B cell (primary cell): ENCODE data around the gene KMT2C. TPM values are rescaled to one million over a fixed set of nuclear protein-coding genes. Genes with fewer than 3 reads are reported as not detected.

Experiments used
- ATAC-seq: fragments of 200-7000 bp; cut with Tn5 transposase; one replicate; pipeline ENCODE4 v1.10.0; 2021; ENCODE audit warnings: low read depth, mild to moderate bottlenecking, moderate number of reproducible peaks, moderate library complexity
- CTCF ChIA-PET: fragments of 350-600 bp; sonication (Branson Sonifier 250); formaldehyde crosslinking; loops from one replicate; lab custom pipeline; 2021; ENCODE audit warnings: antibody characterized with exemption, inconsistent platforms; lab: Charles Lee
- POLR2A ChIA-PET: fragments of 350-600 bp; sonication (Branson Sonifier 250); formaldehyde crosslinking; loops from one replicate; lab custom pipeline; 2021; ENCODE audit warnings: antibody characterized with exemption; lab: Charles Lee
- DNase-seq: peaks from one replicate; pipeline ENCODE4 v3.0.0; 2013
- H2AFZ ChIP-seq: 2 replicates; pipeline ENCODE4 v1.6.1; 2012; ENCODE audit warnings: mild to moderate bottlenecking, low read depth, low read length; ENCODE audit not compliant: insufficient read depth, poor library complexity, severe bottlenecking
- H3K27ac ChIP-seq, 2 donors: 1 replicate in 1 of 2; 2 replicates in 1 of 2; pipeline ENCODE4 v1.5.1; 2012 to 2013; ENCODE audit warnings: low read length in 2 of 2, mild to moderate bottlenecking in 2 of 2, moderate library complexity in 1 of 2
- H3K27me3 ChIP-seq, 4 experiments: fragments of 200-600 bp in 1 of 4; sonication (generic) in 1 of 4; replicated peaks in 1 of 4; 1 replicate in 2 of 4; 2 replicates in 2 of 4; pipeline versions ENCODE4 v1.6.1 to v1.7.0; 2013 to 2016; ENCODE audit warnings: low read length in 3 of 4, mild to moderate bottlenecking in 2 of 4, mixed read lengths in 1 of 4, moderate library complexity in 1 of 4; ENCODE audit not compliant: insufficient read depth in 4 of 4, control insufficient read depth in 3 of 4; ENCODE audit errors: control extremely low read depth in 1 of 4
- H3K36me3 ChIP-seq, 2 experiments: replicated peaks in 1 of 2; 1 replicate in 1 of 2; 2 replicates in 1 of 2; pipeline versions ENCODE4 v1.6.1 to v1.7.1; 2013; ENCODE audit warnings: low read length in 1 of 2; ENCODE audit not compliant: insufficient read depth in 2 of 2, control insufficient read depth in 1 of 2; ENCODE audit errors: control extremely low read depth in 1 of 2, extremely low read depth in 1 of 2
- H3K4me1 ChIP-seq, 2 donors: fragments of 200-600 bp in 1 of 2; sonication (generic) in 1 of 2; 1 replicate in 1 of 2; 2 replicates in 1 of 2; pipeline versions ENCODE4 v1.5.1 to v1.6.1; 2013 to 2017; ENCODE audit warnings: low read length in 2 of 2; ENCODE audit not compliant: control insufficient read depth in 2 of 2, insufficient read depth in 2 of 2
- H3K4me2 ChIP-seq: replicated peaks from 2 replicates; pipeline ENCODE3; 2012; ENCODE audit warnings: mild to moderate bottlenecking, low read depth, low read length; ENCODE audit not compliant: poor library complexity, severe bottlenecking
- H3K4me3 ChIP-seq, 5 experiments: fragments of 200-600 bp in 1 of 5; sonication (generic) in 1 of 5; 1 replicate in 3 of 5; 2 replicates in 2 of 5; pipeline versions ENCODE4 v1.5.1 to v1.7.0; 2011 to 2016; ENCODE audit warnings: low read length in 4 of 5, mild to moderate bottlenecking in 4 of 5, low read depth in 2 of 5, control low read depth in 1 of 5, moderate library complexity in 1 of 5; ENCODE audit not compliant: insufficient read depth in 1 of 5; ENCODE audit errors: control extremely low read depth in 1 of 5, extremely low read depth in 1 of 5
- H3K79me2 ChIP-seq: fragments of 200-600 bp; sonication (generic); one replicate; pipeline ENCODE4 v1.6.0; 2016; ENCODE audit warnings: low read length; ENCODE audit not compliant: control insufficient read depth, insufficient read depth
- H3K9ac ChIP-seq: fragments of 200-600 bp; sonication (generic); 2 replicates; pipeline ENCODE4 v1.6.1; 2017; ENCODE audit warnings: mild to moderate bottlenecking, low read length, moderate library complexity
- H3K9me3 ChIP-seq, 3 donors: one replicate each; pipeline versions ENCODE4 v1.6.1 to v1.7.1; 2013; ENCODE audit warnings: low read length in 2 of 3; ENCODE audit not compliant: control insufficient read depth in 2 of 3, insufficient read depth in 1 of 3; ENCODE audit errors: control extremely low read depth in 1 of 3
- H4K20me1 ChIP-seq: 2 replicates; pipeline ENCODE4 v1.6.0; 2012; ENCODE audit warnings: mild to moderate bottlenecking, low read length; ENCODE audit not compliant: insufficient read depth, control insufficient read depth, poor library complexity, severe bottlenecking
- H3K27ac Mint-ChIP-seq: one replicate; pipeline ENCODE4 v1.8.0; 2021; ENCODE audit warnings: mixed read lengths
- H3K27me3 Mint-ChIP-seq: one replicate; pipeline ENCODE4 v1.8.0; 2021; ENCODE audit warnings: mixed read lengths
- H3K4me1 Mint-ChIP-seq: one replicate; pipeline ENCODE4 v1.8.0; 2021; ENCODE audit warnings: mixed read lengths
- H3K4me3 Mint-ChIP-seq: one replicate; pipeline ENCODE4 v1.8.0; 2021; ENCODE audit warnings: mixed read lengths
- H3K9me3 Mint-ChIP-seq: one replicate; pipeline ENCODE4 v1.8.0; 2022; ENCODE audit warnings: mixed read lengths; ENCODE audit not compliant: insufficient read depth
- EZH2 ChIP-seq: IDR thresholded peaks from 2 replicates; pipeline ENCODE4 v1.6.1; 2012; ENCODE audit warnings: borderline replicate concordance, low read depth, mild to moderate bottlenecking, moderate library complexity, low read length; ENCODE audit not compliant: insufficient read depth, poor library complexity, severe bottlenecking
- WGBS: methylation state at CpG from one replicate; pipeline ENCODE4 v1.1.5; 2013; ENCODE audit warnings: missing lambda C conversion rate; ENCODE audit not compliant: insufficient coverage; 5-methylcytosine and 5-hydroxymethylcytosine counted together
- intact Hi-C: fragments of 100-400 bp; cut with micrococcal nuclease; formaldehyde crosslinking; loops from one replicate; pipeline ENCODE4 v1.10.0; 2022
- polyA plus RNA-seq: library from polyadenylated mRNA; depleted of rRNA; stranded (reverse); fragments of >200 nt; gene quantifications from 2 replicates; pipeline ENCODE4 v1.2.3, GENCODE V29; 2012
- total RNA-seq, 2 donors: library from RNA; stranded (reverse); fragments of 120-200 nt in 1 of 2; gene quantifications; 1 replicate in 1 of 2; 2 replicates in 1 of 2; pipeline versions ENCODE4 v1.2.3 to v1.2.4, GENCODE V29; 2013 to 2022
- TF ChIP-seq, protein P1 (sequence below): fragments of 200-600 bp; IDR thresholded peaks from one replicate; pipeline ENCODE4 v1.8.0; 2022; ENCODE audit warnings: antibody characterized with exemption, mild to moderate bottlenecking

Gene KMT2C
- total and polyA plus RNA-seq, 2 donors (not counting 1 experiment from before 2014, with no cell fraction given): 14.9 to 171 TPM

DNA sequence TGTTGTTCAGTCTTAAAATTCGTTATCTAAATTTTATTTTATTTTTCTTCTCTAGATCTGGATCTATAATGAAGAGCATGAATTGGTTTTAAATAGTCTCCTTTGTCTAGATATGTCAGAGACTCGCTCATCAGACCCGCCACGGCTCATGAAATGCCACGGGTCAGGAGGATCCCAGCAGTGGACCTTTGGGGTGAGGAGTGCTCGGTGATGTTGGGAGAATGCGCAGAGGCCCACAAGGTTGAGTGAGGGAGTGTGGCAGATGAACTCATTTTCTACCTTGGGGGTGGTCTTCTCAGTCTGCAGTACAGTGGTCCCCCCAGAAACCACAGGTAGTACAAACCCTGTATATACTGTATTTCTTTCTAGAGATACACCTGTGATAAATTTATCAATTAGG is 315.0 kb downstream of the KMT2C start:
- Histone ChIP-seq H3K4me2 (no peak overlapping the region), H3K4me3 (no peak overlapping the region), H3K27ac (no peak overlapping the region), H3K9me3 (peaks cover 4 to 10% (median 4%) of the 10 kb centered on the region in 3 donors), H3K9ac (no peak overlapping the region), H3K79me2 (no peaks in the 10 kb centered on the region), H3K27me3 (no peaks in the 10 kb centered on the region), H3K36me3 (peaks cover 17 to 80% of the 10 kb centered on the region in 2 experiments), H3K4me1 (no peaks in the 10 kb centered on the region), H4K20me1 (no peaks in the 10 kb centered on the region), H2AFZ (no peak overlapping the region)
- ATAC-seq (no peak), DNase-seq (no peak)
- ChIA-PET CTCF (no interaction called here), POLR2A (no interaction called here)
- Mint-ChIP-seq H3K27ac (no peak overlapping the region), H3K4me3 (no peak overlapping the region), H3K9me3 (peaks cover 4% of the 10 kb centered on the region), H3K27me3 (no peaks in the 10 kb centered on the region), H3K4me1 (no peaks in the 10 kb centered on the region)
- intact Hi-C loops: no loop called here
- TF ChIP-seq, protein P1, sequence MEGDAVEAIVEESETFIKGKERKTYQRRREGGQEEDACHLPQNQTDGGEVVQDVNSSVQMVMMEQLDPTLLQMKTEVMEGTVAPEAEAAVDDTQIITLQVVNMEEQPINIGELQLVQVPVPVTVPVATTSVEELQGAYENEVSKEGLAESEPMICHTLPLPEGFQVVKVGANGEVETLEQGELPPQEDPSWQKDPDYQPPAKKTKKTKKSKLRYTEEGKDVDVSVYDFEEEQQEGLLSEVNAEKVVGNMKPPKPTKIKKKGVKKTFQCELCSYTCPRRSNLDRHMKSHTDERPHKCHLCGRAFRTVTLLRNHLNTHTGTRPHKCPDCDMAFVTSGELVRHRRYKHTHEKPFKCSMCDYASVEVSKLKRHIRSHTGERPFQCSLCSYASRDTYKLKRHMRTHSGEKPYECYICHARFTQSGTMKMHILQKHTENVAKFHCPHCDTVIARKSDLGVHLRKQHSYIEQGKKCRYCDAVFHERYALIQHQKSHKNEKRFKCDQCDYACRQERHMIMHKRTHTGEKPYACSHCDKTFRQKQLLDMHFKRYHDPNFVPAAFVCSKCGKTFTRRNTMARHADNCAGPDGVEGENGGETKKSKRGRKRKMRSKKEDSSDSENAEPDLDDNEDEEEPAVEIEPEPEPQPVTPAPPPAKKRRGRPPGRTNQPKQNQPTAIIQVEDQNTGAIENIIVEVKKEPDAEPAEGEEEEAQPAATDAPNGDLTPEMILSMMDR: no peak
- no peak for TF ChIP-seq EZH2
- WGBS: 100% methylated on average over 6 of the region's 7 CpGs

DNA sequence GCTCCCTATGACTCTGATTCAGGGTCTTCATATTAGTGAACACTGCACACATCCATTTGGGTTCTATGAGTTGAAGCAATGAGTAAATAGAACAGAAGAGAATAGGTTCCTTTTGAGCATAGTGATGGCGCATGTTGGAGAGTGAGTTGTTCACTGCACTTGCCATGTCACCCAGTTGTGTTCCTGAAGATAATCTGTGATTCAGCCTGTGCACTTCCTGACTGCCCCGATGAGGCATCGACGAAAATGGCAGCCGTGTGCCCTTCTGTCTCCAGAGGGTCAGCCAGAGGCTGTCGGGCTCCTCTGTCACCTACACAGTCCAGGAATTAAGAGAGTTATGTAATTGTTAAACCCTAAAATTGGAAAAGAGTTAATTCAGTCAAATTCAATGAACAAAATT is 315.6 kb downstream of the KMT2C start:
- Histone ChIP-seq H3K79me2 (no peaks in the 10 kb centered on the region), H3K4me2 (no peak overlapping the region), H4K20me1 (no peaks in the 10 kb centered on the region), H3K36me3 (peaks cover 17 to 75% of the 10 kb centered on the region in 2 experiments), H3K4me1 (no peaks in the 10 kb centered on the region), H3K27me3 (no peaks in the 10 kb centered on the region), H2AFZ (no peak overlapping the region), H3K9me3 (peaks cover 4 to 10% (median 4%) of the 10 kb centered on the region in 3 donors), H3K4me3 (no peak overlapping the region), H3K9ac (no peak overlapping the region), H3K27ac (no peak overlapping the region)
- 93% methylated on average over 1 of the region's 6 CpGs for WGBS
- H3K27ac Mint-ChIP-seq: no peak overlapping the region
- H3K9me3 Mint-ChIP-seq: peaks cover 4% of the 10 kb centered on the region
- intact Hi-C loops: no loop called here
- no peak for DNase-seq
- TF ChIP-seq, protein P1: no peak
- TF ChIP-seq EZH2: no peak
- no peak for ATAC-seq
- no peak overlapping the region for H3K4me3 Mint-ChIP-seq
- CTCF ChIA-PET: no interaction called here
- H3K4me1 Mint-ChIP-seq: no peaks in the 10 kb centered on the region
- H3K27me3 Mint-ChIP-seq: no peaks in the 10 kb centered on the region
- POLR2A ChIA-PET: no interaction called here
